PFSK-1 (cell line): ENCODE measurements around the gene RARB.

Source experiments
- FOXP2 ChIP-seq: optimal IDR thresholded peaks from 2 replicates; pipeline ENCODE3; 2011; ENCODE audit warnings: borderline replicate concordance, control low read depth, inconsistent platforms; ENCODE audit not compliant: insufficient read depth; ENCODE audit errors: extremely low read length, extremely low read depth
- POLR2AphosphoS5 ChIP-seq: IDR thresholded peaks from 2 replicates; pipeline ENCODE4 v1.6.1; 2012; ENCODE audit warnings: low read depth, mild to moderate bottlenecking, control low read depth, low read length, moderate library complexity
- SIN3A ChIP-seq: IDR thresholded peaks from 2 replicates; pipeline ENCODE4 v1.6.1; 2012; ENCODE audit warnings: mild to moderate bottlenecking, low read length, moderate library complexity, borderline replicate concordance; ENCODE audit not compliant: insufficient read depth
- TAF1 ChIP-seq: IDR thresholded peaks from 2 replicates; pipeline ENCODE4 v1.6.1; 2012; ENCODE audit warnings: low read length, control low read depth, borderline replicate concordance; ENCODE audit not compliant: insufficient read depth
- TF ChIP-seq, protein P1 (sequence below), 2 experiments: IDR thresholded peaks; 2 replicates each; pipeline versions ENCODE4 v1.6.1 to v1.8.0; 2011 to 2012; ENCODE audit warnings: low read depth in 2 of 2, low read length in 2 of 2, control low read depth in 1 of 2, inconsistent platforms in 1 of 2, mild to moderate bottlenecking in 1 of 2, moderate library complexity in 1 of 2; ENCODE audit not compliant: insufficient read depth in 1 of 2

Gene RARB

DNA sequence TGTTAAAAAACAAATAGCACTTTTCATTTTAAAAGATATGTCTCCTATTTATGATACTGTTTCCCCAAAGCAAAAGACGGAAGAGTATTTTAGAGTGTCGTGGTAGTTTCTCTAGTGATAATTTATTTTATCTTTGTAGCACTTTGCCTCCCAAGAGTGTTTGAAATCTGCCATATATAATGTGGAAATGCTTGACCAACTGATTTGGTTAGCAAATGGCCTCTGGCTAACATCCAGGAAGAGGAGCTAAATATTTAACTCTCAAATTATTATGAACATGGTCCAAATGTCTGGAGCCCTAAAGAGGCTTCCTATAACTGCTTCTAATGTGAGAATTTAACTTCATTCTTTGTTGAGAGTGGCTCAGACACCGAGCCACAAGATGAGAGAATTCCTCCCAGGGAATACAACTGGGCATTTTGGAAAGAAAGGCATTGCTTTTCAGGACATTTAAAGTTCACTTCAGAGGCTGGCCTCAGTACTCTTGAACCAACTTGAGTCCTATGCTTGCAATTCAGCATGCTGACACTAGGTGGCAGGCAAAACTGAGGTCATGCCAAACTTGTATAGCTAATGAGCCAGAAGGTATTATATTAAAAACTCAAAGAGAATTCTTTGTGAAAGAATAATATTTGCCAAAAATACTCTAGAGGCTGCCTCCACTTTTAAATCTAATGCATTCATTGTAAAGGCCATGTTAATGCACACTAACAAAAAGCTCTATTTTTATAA is 104.5 kb downstream of the RARB start:
- no peak for TF ChIP-seq POLR2AphosphoS5
- no peak for TF ChIP-seq SIN3A
- TF ChIP-seq, protein P1, sequence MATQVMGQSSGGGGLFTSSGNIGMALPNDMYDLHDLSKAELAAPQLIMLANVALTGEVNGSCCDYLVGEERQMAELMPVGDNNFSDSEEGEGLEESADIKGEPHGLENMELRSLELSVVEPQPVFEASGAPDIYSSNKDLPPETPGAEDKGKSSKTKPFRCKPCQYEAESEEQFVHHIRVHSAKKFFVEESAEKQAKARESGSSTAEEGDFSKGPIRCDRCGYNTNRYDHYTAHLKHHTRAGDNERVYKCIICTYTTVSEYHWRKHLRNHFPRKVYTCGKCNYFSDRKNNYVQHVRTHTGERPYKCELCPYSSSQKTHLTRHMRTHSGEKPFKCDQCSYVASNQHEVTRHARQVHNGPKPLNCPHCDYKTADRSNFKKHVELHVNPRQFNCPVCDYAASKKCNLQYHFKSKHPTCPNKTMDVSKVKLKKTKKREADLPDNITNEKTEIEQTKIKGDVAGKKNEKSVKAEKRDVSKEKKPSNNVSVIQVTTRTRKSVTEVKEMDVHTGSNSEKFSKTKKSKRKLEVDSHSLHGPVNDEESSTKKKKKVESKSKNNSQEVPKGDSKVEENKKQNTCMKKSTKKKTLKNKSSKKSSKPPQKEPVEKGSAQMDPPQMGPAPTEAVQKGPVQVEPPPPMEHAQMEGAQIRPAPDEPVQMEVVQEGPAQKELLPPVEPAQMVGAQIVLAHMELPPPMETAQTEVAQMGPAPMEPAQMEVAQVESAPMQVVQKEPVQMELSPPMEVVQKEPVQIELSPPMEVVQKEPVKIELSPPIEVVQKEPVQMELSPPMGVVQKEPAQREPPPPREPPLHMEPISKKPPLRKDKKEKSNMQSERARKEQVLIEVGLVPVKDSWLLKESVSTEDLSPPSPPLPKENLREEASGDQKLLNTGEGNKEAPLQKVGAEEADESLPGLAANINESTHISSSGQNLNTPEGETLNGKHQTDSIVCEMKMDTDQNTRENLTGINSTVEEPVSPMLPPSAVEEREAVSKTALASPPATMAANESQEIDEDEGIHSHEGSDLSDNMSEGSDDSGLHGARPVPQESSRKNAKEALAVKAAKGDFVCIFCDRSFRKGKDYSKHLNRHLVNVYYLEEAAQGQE (IDR thresholded peaks at IDR 0.05; ENCODE audit: insufficient read depth in 1 of 2, low read depth in 2 of 2, low read length in 2 of 2): no peak
- TF ChIP-seq TAF1: no peak
- no peak for TF ChIP-seq FOXP2

DNA sequence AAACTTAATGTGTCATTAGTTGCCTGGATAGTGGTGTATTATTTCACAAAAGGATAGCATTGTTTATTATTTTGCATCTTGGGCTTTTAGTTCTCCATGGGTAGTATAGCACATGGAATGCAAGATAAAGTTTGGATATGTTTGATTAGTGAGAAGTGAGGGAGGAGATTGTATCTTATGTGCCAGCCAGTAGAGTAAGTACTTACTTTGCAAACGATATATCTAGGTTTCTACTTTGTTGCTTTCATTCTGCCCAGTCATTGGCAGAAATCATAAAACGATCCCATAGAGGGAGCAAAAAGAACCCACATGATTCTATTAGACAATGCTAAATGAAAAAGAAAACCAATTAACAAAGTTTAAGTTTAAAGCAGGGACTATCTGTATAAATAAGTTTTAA is 105.3 kb downstream of the RARB start:
- TF ChIP-seq POLR2AphosphoS5: no peak
- TF ChIP-seq TAF1: no peak
- no peak for TF ChIP-seq SIN3A
- TF ChIP-seq, protein P1 (IDR thresholded peaks at IDR 0.05; ENCODE audit: insufficient read depth in 1 of 2, low read depth in 2 of 2, low read length in 2 of 2): no peak
- TF ChIP-seq FOXP2: no peak

DNA sequence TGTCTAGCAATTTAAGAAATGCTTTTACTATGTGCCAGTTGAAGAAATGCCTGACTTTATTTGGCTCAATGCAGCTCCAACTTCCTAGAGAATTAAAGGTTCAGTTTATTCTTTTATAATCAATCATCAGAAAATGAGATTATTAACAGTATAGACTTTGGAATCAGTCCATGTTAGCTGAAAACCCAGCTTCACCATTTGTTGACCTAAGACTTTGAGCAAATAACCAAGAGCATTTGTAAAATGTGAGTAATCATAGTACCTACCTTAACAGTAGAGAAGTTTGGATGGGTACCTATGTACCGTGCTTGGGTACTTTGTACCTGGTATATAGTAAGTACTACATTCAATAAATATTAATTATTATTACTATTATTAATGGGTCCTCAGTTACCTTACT is 105.9 kb downstream of the RARB start:
- no peak for TF ChIP-seq TAF1
- TF ChIP-seq SIN3A: no peak
- TF ChIP-seq, protein P1 (IDR thresholded peaks at IDR 0.05; ENCODE audit: insufficient read depth in 1 of 2, low read depth in 2 of 2, low read length in 2 of 2): no peak
- TF ChIP-seq POLR2AphosphoS5: no peak
- TF ChIP-seq FOXP2: no peak

DNA sequence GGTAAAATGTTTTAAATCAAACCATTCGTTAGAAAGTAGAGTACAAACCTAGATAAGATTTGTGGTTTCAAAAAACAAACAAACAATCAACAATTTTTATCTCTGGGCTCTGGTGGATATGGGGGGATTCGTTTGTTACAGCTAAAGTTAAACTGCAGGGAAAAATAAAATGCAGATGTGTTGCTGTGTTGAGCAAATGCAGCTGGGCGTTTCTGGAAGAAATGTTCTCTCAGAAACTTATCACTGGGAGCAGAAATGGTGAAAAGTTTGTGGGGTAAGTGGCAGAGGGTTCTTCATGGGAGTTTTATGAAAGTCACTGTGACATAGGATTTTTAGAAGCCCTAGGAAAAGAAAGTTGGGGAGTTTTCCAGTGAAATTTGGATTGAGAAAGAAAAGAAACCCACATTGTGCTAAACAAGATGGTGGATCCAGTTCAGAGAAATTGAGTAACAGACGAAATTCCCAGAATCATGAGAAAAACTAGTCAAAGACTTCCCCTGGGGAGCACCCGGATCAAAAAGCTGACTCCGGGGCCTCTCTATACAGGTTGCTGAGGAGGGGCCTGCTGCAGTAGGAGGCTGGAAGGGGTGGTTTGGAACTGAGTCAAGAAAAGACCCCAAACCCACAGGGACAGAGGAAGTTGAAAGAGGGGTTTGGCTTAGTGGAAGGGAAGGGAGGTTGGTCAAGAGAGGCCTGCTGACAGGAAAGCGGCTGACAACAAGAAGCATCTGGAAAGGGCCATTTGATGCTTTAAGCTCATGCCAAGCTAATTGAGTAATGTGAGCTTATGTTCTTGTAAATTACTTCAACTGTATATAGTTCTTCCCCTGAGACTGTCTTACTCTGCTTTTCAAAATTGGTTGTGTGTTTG is 108.7 kb downstream of the RARB start:
- TF ChIP-seq FOXP2 (no peak), TAF1 (no peak), SIN3A (no peak)
- TF ChIP-seq, protein P1 (IDR thresholded peaks at IDR 0.05; ENCODE audit: insufficient read depth in 1 of 2, low read depth in 2 of 2, low read length in 2 of 2): no peak
